ENCODE measurements around the gene ERN1. TPM values are rescaled to one million over a fixed set of nuclear protein-coding genes. Genes with fewer than 3 reads are reported as not detected.

ERN1 gene
- polyA plus RNA-seq, 10 donors: 3.0 to 7.1 (median 5.3) TPM

GRCh38 chr17:63989622-63990345 lies 140.2 kb downstream of the ERN1 start:
- peak in 1 of 3 donors; percentile 22 for DNase-seq

Other genes starting within 250 kb of the ERN1 start
- under 1 TPM in 3 of 10 donors, not detected in 7; 0.16 to 0.98 (median 0.76) TPM for gene GH2, start 248.2 kb downstream of the ERN1 start, polyA plus RNA-seq (ENCODE audit: insufficient read length in 10 of 10)
- 10 to 100 TPM in 4 of 10 donors, 1 to 10 TPM in 5, not detected in 1; 2.0 to 42.4 (median 7.8) TPM for gene CSH1, start 233.6 kb downstream of the ERN1 start, polyA plus RNA-seq (ENCODE audit: insufficient read length in 10 of 10)
- gene CSHL1, start 218.9 kb downstream of the ERN1 start, polyA plus RNA-seq (ENCODE audit: insufficient read length in 10 of 10): under 1 TPM in 4 of 10 donors, not detected in 6; 0.60 to 0.98 (median 0.70) TPM
- under 1 TPM in 1 of 10 donors, not detected in 9; 0.19 TPM for gene GH1, start 211.3 kb downstream of the ERN1 start, polyA plus RNA-seq (ENCODE audit: insufficient read length in 10 of 10)
- gene CD79B, start 197.8 kb downstream of the ERN1 start, polyA plus RNA-seq (ENCODE audit: insufficient read length in 10 of 10): 1 to 10 TPM; 1.9 to 4.1 (median 3.1) TPM
- 10 to 100 TPM; 11.6 to 52.0 (median 38.1) TPM for gene SCN4A, start 157.2 kb downstream of the ERN1 start, polyA plus RNA-seq (ENCODE audit: insufficient read length in 10 of 10)
- gene PRR29, start 131.8 kb downstream of the ERN1 start, polyA plus RNA-seq (ENCODE audit: insufficient read length in 10 of 10): 1 to 10 TPM; 1.9 to 3.7 (median 2.6) TPM
- 10 to 100 TPM; 19.1 to 36.9 (median 27.9) TPM for gene ICAM2, start 109.5 kb downstream of the ERN1 start, polyA plus RNA-seq (ENCODE audit: insufficient read length in 10 of 10)
- 10 to 100 TPM; 17.9 to 24.7 (median 20.8) TPM for gene TEX2, start 133.1 kb upstream of the ERN1 start, polyA plus RNA-seq (ENCODE audit: insufficient read length in 10 of 10)

Data from muscle of back (tissue), 11 donors.